ENCODE measurements around the gene PACRG. TPM values are rescaled to one million over a fixed set of nuclear protein-coding genes. Genes with fewer than 3 reads are reported as not detected.

Gene PACRG
- total RNA-seq, 1 donor from 2014 or later = 1.2 TPM

DNA sequence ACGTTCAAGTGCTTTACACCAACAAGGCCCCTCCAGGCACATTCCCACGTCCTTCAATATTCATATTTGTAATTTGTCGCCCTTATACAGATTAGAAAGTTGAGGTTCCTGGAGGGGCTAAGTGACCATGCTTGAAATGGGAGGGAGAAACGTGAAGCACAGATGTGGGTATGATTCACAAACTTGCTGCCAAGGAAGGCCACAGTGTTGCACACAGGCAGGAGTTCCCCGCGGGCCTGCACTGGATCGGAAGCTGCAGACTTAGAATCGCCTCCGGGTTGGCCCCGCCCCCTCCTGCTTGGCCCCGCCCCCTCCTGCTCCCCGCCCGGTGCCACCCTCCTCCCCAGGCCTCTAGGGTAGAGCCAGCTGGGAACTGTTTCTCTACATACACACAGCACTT is 628.5 kb downstream of the PACRG start:
- H3K4me3 Mint-ChIP-seq (ENCODE audit: unreplicated experiment) = no peak overlapping the region
- H3K36me3 Mint-ChIP-seq (ENCODE audit: unreplicated experiment) = no peaks in the 10 kb centered on the region
- no peaks in the 10 kb centered on the region for H3K27me3 Mint-ChIP-seq (ENCODE audit: unreplicated experiment)
- H3K27ac Mint-ChIP-seq (ENCODE audit: unreplicated experiment) = peak overlapping the region; percentile 25
- peaks cover 24% of the 10 kb centered on the region for H3K4me1 Mint-ChIP-seq (ENCODE audit: unreplicated experiment)
- H3K9me3 Mint-ChIP-seq (ENCODE audit: unreplicated experiment) = no peaks in the 10 kb centered on the region
- TF ChIP-seq, protein P1, sequence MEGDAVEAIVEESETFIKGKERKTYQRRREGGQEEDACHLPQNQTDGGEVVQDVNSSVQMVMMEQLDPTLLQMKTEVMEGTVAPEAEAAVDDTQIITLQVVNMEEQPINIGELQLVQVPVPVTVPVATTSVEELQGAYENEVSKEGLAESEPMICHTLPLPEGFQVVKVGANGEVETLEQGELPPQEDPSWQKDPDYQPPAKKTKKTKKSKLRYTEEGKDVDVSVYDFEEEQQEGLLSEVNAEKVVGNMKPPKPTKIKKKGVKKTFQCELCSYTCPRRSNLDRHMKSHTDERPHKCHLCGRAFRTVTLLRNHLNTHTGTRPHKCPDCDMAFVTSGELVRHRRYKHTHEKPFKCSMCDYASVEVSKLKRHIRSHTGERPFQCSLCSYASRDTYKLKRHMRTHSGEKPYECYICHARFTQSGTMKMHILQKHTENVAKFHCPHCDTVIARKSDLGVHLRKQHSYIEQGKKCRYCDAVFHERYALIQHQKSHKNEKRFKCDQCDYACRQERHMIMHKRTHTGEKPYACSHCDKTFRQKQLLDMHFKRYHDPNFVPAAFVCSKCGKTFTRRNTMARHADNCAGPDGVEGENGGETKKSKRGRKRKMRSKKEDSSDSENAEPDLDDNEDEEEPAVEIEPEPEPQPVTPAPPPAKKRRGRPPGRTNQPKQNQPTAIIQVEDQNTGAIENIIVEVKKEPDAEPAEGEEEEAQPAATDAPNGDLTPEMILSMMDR (IDR thresholded peaks at IDR 0.05) = no peak
- DNase-seq (ENCODE audit: extremely low spot score, unreplicated experiment) = no peak

DNA sequence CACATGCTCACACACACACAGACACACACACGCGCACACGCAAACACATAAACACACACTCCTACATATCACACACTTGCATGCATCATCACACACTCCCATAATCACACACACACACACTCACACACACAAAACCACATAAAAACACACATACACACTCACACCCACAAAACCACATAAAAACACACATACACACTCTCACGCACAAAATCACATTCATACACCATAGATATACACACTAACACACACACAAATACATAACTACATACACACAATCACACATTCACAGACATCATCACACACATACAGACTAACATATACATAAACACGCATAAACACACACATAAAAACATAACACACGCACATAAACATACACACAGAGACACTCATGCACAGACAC is 629.0 kb downstream of the PACRG start:
- Mint-ChIP-seq H3K27me3 (ENCODE audit: unreplicated experiment) (no peaks in the 10 kb centered on the region), H3K27ac (ENCODE audit: unreplicated experiment) (no peak overlapping the region), H3K4me1 (ENCODE audit: unreplicated experiment) (peaks cover 24% of the 10 kb centered on the region), H3K9me3 (ENCODE audit: unreplicated experiment) (no peaks in the 10 kb centered on the region), H3K36me3 (ENCODE audit: unreplicated experiment) (no peaks in the 10 kb centered on the region), H3K4me3 (ENCODE audit: unreplicated experiment) (no peak overlapping the region)
- no peak for DNase-seq (ENCODE audit: extremely low spot score, unreplicated experiment)
- TF ChIP-seq, protein P1 (IDR thresholded peaks at IDR 0.05) = no peak

DNA sequence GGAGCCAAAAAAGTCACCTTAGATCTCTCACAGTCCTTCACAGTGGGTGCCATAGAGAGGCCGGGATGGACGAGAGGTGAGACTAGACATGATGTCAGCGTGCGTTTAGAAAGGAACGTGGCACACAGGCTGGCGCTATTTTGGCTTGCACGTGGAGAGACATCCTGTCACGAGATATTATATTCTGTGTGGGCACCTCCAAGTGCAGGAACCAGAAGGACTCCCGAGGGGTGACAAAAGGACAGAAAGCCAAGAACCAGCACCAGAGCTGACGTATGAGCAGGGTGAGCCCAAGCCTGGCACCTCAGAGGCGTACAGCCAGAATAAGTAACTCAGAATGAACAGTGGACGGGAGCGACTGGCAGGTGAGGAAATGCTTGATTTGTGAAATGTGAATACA is 636.9 kb downstream of the PACRG start:
- TF ChIP-seq, protein P1 (IDR thresholded peaks at IDR 0.05) = no peak
- H3K4me3 Mint-ChIP-seq (ENCODE audit: unreplicated experiment) = no peak overlapping the region
- no peaks in the 10 kb centered on the region for H3K4me1 Mint-ChIP-seq (ENCODE audit: unreplicated experiment)
- H3K9me3 Mint-ChIP-seq (ENCODE audit: unreplicated experiment) = no peaks in the 10 kb centered on the region
- no peaks in the 10 kb centered on the region for H3K27me3 Mint-ChIP-seq (ENCODE audit: unreplicated experiment)
- H3K36me3 Mint-ChIP-seq (ENCODE audit: unreplicated experiment) = no peaks in the 10 kb centered on the region
- no peak for DNase-seq (ENCODE audit: extremely low spot score, unreplicated experiment)
- no peak overlapping the region for H3K27ac Mint-ChIP-seq (ENCODE audit: unreplicated experiment)

Other genes with a start within 250 kb of the PACRG start
- 12.7 and 13.4 TPM in 2 replicates for gene PRKN, start 208 bp upstream of the PACRG start, total RNA-seq

Measured in osteocyte (in vitro differentiated cells).